B cell (primary cell): ENCODE data around the gene GOT1. TPM values are rescaled to one million over a fixed set of nuclear protein-coding genes. Genes with fewer than 3 reads are reported as not detected.

Experiments
- ATAC-seq: fragments of 200-7000 bp; cut with Tn5 transposase; one replicate; pipeline ENCODE4 v1.10.0; 2021; ENCODE audit warnings: low read depth, mild to moderate bottlenecking, moderate number of reproducible peaks, moderate library complexity
- CTCF ChIA-PET: fragments of 350-600 bp; sonication (Branson Sonifier 250); formaldehyde crosslinking; loops from one replicate; lab custom pipeline; 2021; ENCODE audit warnings: antibody characterized with exemption, inconsistent platforms; lab: Charles Lee
- POLR2A ChIA-PET: fragments of 350-600 bp; sonication (Branson Sonifier 250); formaldehyde crosslinking; loops from one replicate; lab custom pipeline; 2021; ENCODE audit warnings: antibody characterized with exemption; lab: Charles Lee
- DNase-seq: peaks from one replicate; pipeline ENCODE4 v3.0.0; 2013
- H2AFZ ChIP-seq: 2 replicates; pipeline ENCODE4 v1.6.1; 2012; ENCODE audit warnings: mild to moderate bottlenecking, low read depth, low read length; ENCODE audit not compliant: insufficient read depth, poor library complexity, severe bottlenecking
- H3K27ac ChIP-seq, 2 donors: 1 replicate in 1 of 2; 2 replicates in 1 of 2; pipeline ENCODE4 v1.5.1; 2012 to 2013; ENCODE audit warnings: low read length in 2 of 2, mild to moderate bottlenecking in 2 of 2, moderate library complexity in 1 of 2
- H3K27me3 ChIP-seq, 4 experiments: fragments of 200-600 bp in 1 of 4; sonication (generic) in 1 of 4; replicated peaks in 1 of 4; 1 replicate in 2 of 4; 2 replicates in 2 of 4; pipeline versions ENCODE4 v1.6.1 to v1.7.0; 2013 to 2016; ENCODE audit warnings: low read length in 3 of 4, mild to moderate bottlenecking in 2 of 4, mixed read lengths in 1 of 4, moderate library complexity in 1 of 4; ENCODE audit not compliant: insufficient read depth in 4 of 4, control insufficient read depth in 3 of 4; ENCODE audit errors: control extremely low read depth in 1 of 4
- H3K36me3 ChIP-seq, 2 experiments: replicated peaks in 1 of 2; 1 replicate in 1 of 2; 2 replicates in 1 of 2; pipeline versions ENCODE4 v1.6.1 to v1.7.1; 2013; ENCODE audit warnings: low read length in 1 of 2; ENCODE audit not compliant: insufficient read depth in 2 of 2, control insufficient read depth in 1 of 2; ENCODE audit errors: control extremely low read depth in 1 of 2, extremely low read depth in 1 of 2
- H3K4me1 ChIP-seq, 2 donors: fragments of 200-600 bp in 1 of 2; sonication (generic) in 1 of 2; 1 replicate in 1 of 2; 2 replicates in 1 of 2; pipeline versions ENCODE4 v1.5.1 to v1.6.1; 2013 to 2017; ENCODE audit warnings: low read length in 2 of 2; ENCODE audit not compliant: control insufficient read depth in 2 of 2, insufficient read depth in 2 of 2
- H3K4me2 ChIP-seq: replicated peaks from 2 replicates; pipeline ENCODE3; 2012; ENCODE audit warnings: mild to moderate bottlenecking, low read depth, low read length; ENCODE audit not compliant: poor library complexity, severe bottlenecking
- H3K4me3 ChIP-seq, 5 experiments: fragments of 200-600 bp in 1 of 5; sonication (generic) in 1 of 5; 1 replicate in 3 of 5; 2 replicates in 2 of 5; pipeline versions ENCODE4 v1.5.1 to v1.7.0; 2011 to 2016; ENCODE audit warnings: low read length in 4 of 5, mild to moderate bottlenecking in 4 of 5, low read depth in 2 of 5, control low read depth in 1 of 5, moderate library complexity in 1 of 5; ENCODE audit not compliant: insufficient read depth in 1 of 5; ENCODE audit errors: control extremely low read depth in 1 of 5, extremely low read depth in 1 of 5
- H3K79me2 ChIP-seq: fragments of 200-600 bp; sonication (generic); one replicate; pipeline ENCODE4 v1.6.0; 2016; ENCODE audit warnings: low read length; ENCODE audit not compliant: control insufficient read depth, insufficient read depth
- H3K9ac ChIP-seq: fragments of 200-600 bp; sonication (generic); 2 replicates; pipeline ENCODE4 v1.6.1; 2017; ENCODE audit warnings: mild to moderate bottlenecking, low read length, moderate library complexity
- H3K9me3 ChIP-seq, 3 donors: one replicate each; pipeline versions ENCODE4 v1.6.1 to v1.7.1; 2013; ENCODE audit warnings: low read length in 2 of 3; ENCODE audit not compliant: control insufficient read depth in 2 of 3, insufficient read depth in 1 of 3; ENCODE audit errors: control extremely low read depth in 1 of 3
- H4K20me1 ChIP-seq: 2 replicates; pipeline ENCODE4 v1.6.0; 2012; ENCODE audit warnings: mild to moderate bottlenecking, low read length; ENCODE audit not compliant: insufficient read depth, control insufficient read depth, poor library complexity, severe bottlenecking
- H3K27ac Mint-ChIP-seq: one replicate; pipeline ENCODE4 v1.8.0; 2021; ENCODE audit warnings: mixed read lengths
- H3K27me3 Mint-ChIP-seq: one replicate; pipeline ENCODE4 v1.8.0; 2021; ENCODE audit warnings: mixed read lengths
- H3K4me1 Mint-ChIP-seq: one replicate; pipeline ENCODE4 v1.8.0; 2021; ENCODE audit warnings: mixed read lengths
- H3K4me3 Mint-ChIP-seq: one replicate; pipeline ENCODE4 v1.8.0; 2021; ENCODE audit warnings: mixed read lengths
- H3K9me3 Mint-ChIP-seq: one replicate; pipeline ENCODE4 v1.8.0; 2022; ENCODE audit warnings: mixed read lengths; ENCODE audit not compliant: insufficient read depth
- CTCF ChIP-seq: fragments of 200-600 bp; IDR thresholded peaks from one replicate; pipeline ENCODE4 v1.8.0; 2022; ENCODE audit warnings: antibody characterized with exemption, mild to moderate bottlenecking
- EZH2 ChIP-seq: IDR thresholded peaks from 2 replicates; pipeline ENCODE4 v1.6.1; 2012; ENCODE audit warnings: borderline replicate concordance, low read depth, mild to moderate bottlenecking, moderate library complexity, low read length; ENCODE audit not compliant: insufficient read depth, poor library complexity, severe bottlenecking
- WGBS: methylation state at CpG from one replicate; pipeline ENCODE4 v1.1.5; 2013; ENCODE audit warnings: missing lambda C conversion rate; ENCODE audit not compliant: insufficient coverage; 5-methylcytosine and 5-hydroxymethylcytosine counted together
- intact Hi-C: fragments of 100-400 bp; cut with micrococcal nuclease; formaldehyde crosslinking; loops from one replicate; pipeline ENCODE4 v1.10.0; 2022
- polyA plus RNA-seq: library from polyadenylated mRNA; depleted of rRNA; stranded (reverse); fragments of >200 nt; gene quantifications from 2 replicates; pipeline ENCODE4 v1.2.3, GENCODE V29; 2012
- total RNA-seq, 2 donors: library from RNA; stranded (reverse); fragments of 120-200 nt in 1 of 2; gene quantifications; 1 replicate in 1 of 2; 2 replicates in 1 of 2; pipeline versions ENCODE4 v1.2.3 to v1.2.4, GENCODE V29; 2013 to 2022

The GOT1 gene
- total and polyA plus RNA-seq, 2 donors (not counting 1 experiment from before 2014, with no cell fraction given), result 5.9 to 14.9 TPM

GRCh38 chr10:99372546-99373271 lies 57.7 kb downstream of the GOT1 start:
- H3K9me3 Mint-ChIP-seq, result no peaks in the 10 kb centered on the region
- Histone ChIP-seq H2AFZ (no peak overlapping the region), H3K4me2 (no peak overlapping the region), H3K4me3 (no peak overlapping the region), H3K9me3 (no peaks in the 10 kb centered on the region), H3K27ac (no peak overlapping the region), H3K9ac (no peak overlapping the region), H3K4me1 (peaks cover 4 to 5% of the 10 kb centered on the region in 2 donors), H3K79me2 (no peaks in the 10 kb centered on the region), H4K20me1 (no peaks in the 10 kb centered on the region), H3K27me3 (peaks cover 0 to 3% (median 0%) of the 10 kb centered on the region in 4 experiments), H3K36me3 (no peaks in the 10 kb centered on the region)
- H3K4me3 Mint-ChIP-seq, result no peak overlapping the region
- TF ChIP-seq EZH2 (no peak), CTCF (no peak)
- WGBS, result 70% methylated on average over 3 of the region's 9 CpGs
- DNase-seq (no peak), ATAC-seq (no peak)
- intact Hi-C loops, result no loop called here
- H3K27me3 Mint-ChIP-seq, result peaks cover 13% of the 10 kb centered on the region
- peaks cover 5% of the 10 kb centered on the region for H3K4me1 Mint-ChIP-seq
- H3K27ac Mint-ChIP-seq, result no peak overlapping the region
- CTCF ChIA-PET, result interaction anchor here (1.8 kb wide), 1 partner anchor 19 kb away, joined by 7 read pairs; no protein-coding TSS in a partner anchor
- POLR2A ChIA-PET, result no interaction called here

- Histone ChIP-seq H2AFZ (no peak overlapping the region), H4K20me1 (no peaks in the 10 kb centered on the region), H3K4me3 (no peak overlapping the region), H3K4me1 (peaks cover 4 to 5% of the 10 kb centered on the region in 2 donors), H3K4me2 (peak overlapping the region; percentile 47), H3K36me3 (no peaks in the 10 kb centered on the region), H3K27ac (no peak overlapping the region), H3K9ac (peak overlapping the region; percentile 11), H3K79me2 (no peaks in the 10 kb centered on the region), H3K9me3 (no peaks in the 10 kb centered on the region), H3K27me3 (peaks cover 0 to 3% (median 0%) of the 10 kb centered on the region in 4 experiments)
- ATAC-seq (no peak), DNase-seq (no peak)
- H3K27me3 Mint-ChIP-seq, result peaks cover 13% of the 10 kb centered on the region
- H3K9me3 Mint-ChIP-seq, result no peaks in the 10 kb centered on the region
- ChIA-PET CTCF (interaction anchor here (1.1 kb wide), 1 partner anchor 21 kb away, joined by 3 read pairs; no protein-coding TSS in a partner anchor), POLR2A (no interaction called here)
- no CpG with 5 or more reads among the region's 2 CpGs for WGBS
- H3K4me3 Mint-ChIP-seq, result peak overlapping the region; percentile 18
- TF ChIP-seq EZH2, result no peak
- TF ChIP-seq CTCF, result no peak
- no peak overlapping the region for H3K27ac Mint-ChIP-seq
- H3K4me1 Mint-ChIP-seq, result peaks cover 5% of the 10 kb centered on the region
- intact Hi-C loops, result no loop called here
Measured at GRCh38 chr10:99370993-99371392, 59.4 kb downstream of the GOT1 start.
